Fibroblast of pulmonary artery (primary cell): ENCODE data around the gene PGA5.
A peak's percentile ranks its signal among the peaks of the same experiment; 100 is the strongest.

Experiments
- DNase-seq: peaks from one replicate; pipeline ENCODE4 v3.0.0-alpha.2; 2010; ENCODE audit warnings: low read depth
- H3K4me3 ChIP-seq: replicated peaks from 2 replicates; pipeline ENCODE4 v1.5.1; 2011; ENCODE audit warnings: low read depth, mild to moderate bottlenecking, control low read depth, low read length, moderate library complexity
- CTCF ChIP-seq: IDR thresholded peaks from 2 replicates; pipeline ENCODE4 v1.5.1; 2011; ENCODE audit warnings: mild to moderate bottlenecking, control low read depth, low read length, inconsistent platforms; ENCODE audit errors: missing control alignments

The PGA5 gene

GRCh38 chr11:61277186-61278000 lies 36.4 kb downstream of the PGA5 start:
- no peak overlapping the region for H3K4me3 ChIP-seq
- TF ChIP-seq CTCF = no peak

GRCh38 chr11:61278001-61278470 lies 37.1 kb downstream of the PGA5 start:
- no peak overlapping the region for H3K4me3 ChIP-seq
- DNase-seq = no peak
- no peak for TF ChIP-seq CTCF

More at GRCh38 chr11:61277186-61278000, 36.4 kb downstream of the PGA5 start:
- no peak for DNase-seq

GRCh38 chr11:61279934-61280659 lies 39.1 kb downstream of the PGA5 start:
- DNase-seq = no peak
- no peak overlapping the region for H3K4me3 ChIP-seq
- TF ChIP-seq CTCF = no peak

GRCh38 chr11:61280883-61281580 lies 40.1 kb downstream of the PGA5 start:
- no peak for DNase-seq
- H3K4me3 ChIP-seq = no peak overlapping the region
- TF ChIP-seq CTCF = no peak

- H3K4me3 ChIP-seq = no peak overlapping the region
- peak; percentile 40 for DNase-seq
- TF ChIP-seq CTCF = no peak
These were observed 40.7 kb downstream of the PGA5 start for GRCh38 chr11:61281581-61282250.

- TF ChIP-seq CTCF = no peak
- no peak overlapping the region for H3K4me3 ChIP-seq
- no peak for DNase-seq
These were observed 42.6 kb downstream of the PGA5 start for GRCh38 chr11:61283613-61284012.
